Measurements from ENCODE around the gene RTN1.
A peak's percentile ranks its signal among the peaks of the same experiment; 100 is the strongest.

The RTN1 gene

DNA sequence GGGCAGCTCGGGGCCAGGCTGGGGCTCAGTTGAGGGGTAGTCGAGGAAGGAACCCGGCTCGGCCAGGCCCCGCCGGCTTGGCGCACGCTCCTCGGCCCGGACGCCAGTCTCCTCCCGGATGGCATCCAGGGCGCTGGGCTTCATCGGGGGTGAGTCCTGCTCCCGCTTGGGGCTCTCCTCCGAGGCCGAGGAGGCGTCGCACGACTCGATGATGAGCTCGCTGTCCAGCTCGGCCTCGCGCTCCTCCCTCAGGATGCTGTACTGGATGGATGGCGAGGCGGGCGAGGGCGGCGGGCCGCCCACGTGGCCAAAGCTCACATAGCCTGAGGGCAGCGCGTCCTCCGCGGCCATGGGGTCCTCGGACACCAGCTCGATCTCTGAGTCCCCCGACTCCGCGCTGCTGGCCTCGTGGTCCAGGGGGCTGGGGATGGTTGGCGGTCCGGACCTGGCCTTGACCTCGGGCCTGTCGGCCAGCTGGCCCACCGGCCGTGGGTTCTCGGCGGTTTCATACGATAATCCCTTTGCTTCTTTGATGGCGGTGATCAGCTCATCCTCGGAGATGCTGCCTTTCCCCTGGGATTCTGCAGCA is 143.4 kb downstream of the RTN1 start:
- no peak for DNase-seq (ENCODE audit: low read depth)
- no peak overlapping the region for H3K4me3 ChIP-seq (ENCODE audit: low read depth, low read length)
- TF ChIP-seq, protein P1, sequence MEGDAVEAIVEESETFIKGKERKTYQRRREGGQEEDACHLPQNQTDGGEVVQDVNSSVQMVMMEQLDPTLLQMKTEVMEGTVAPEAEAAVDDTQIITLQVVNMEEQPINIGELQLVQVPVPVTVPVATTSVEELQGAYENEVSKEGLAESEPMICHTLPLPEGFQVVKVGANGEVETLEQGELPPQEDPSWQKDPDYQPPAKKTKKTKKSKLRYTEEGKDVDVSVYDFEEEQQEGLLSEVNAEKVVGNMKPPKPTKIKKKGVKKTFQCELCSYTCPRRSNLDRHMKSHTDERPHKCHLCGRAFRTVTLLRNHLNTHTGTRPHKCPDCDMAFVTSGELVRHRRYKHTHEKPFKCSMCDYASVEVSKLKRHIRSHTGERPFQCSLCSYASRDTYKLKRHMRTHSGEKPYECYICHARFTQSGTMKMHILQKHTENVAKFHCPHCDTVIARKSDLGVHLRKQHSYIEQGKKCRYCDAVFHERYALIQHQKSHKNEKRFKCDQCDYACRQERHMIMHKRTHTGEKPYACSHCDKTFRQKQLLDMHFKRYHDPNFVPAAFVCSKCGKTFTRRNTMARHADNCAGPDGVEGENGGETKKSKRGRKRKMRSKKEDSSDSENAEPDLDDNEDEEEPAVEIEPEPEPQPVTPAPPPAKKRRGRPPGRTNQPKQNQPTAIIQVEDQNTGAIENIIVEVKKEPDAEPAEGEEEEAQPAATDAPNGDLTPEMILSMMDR (IDR thresholded peaks at IDR 0.05; ENCODE audit: control insufficient read depth, extremely low read depth, insufficient read depth) = no peak

DNA sequence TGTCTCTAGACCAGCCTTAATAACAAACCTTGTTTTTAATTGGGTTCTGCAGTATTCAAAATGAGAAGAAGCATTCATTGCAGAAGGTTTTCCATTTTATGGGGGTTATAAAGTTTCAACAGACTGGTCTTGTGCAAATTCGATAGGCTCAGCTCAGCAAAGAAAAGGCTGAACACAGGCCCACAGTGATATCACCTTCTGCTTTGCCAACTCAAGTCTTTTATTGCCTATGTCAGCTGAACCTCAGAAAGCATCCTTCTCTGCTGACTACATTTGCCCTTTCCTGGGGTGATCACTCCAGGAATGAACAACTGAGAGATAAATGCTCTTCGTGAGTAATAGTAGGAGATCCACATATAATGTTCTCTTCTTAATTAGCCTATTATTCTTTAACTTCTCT is 159.5 kb downstream of the RTN1 start:
- H3K4me3 ChIP-seq (ENCODE audit: low read depth, low read length) = no peak overlapping the region
- DNase-seq (ENCODE audit: low read depth) = peak; percentile 46
- TF ChIP-seq, protein P1 (IDR thresholded peaks at IDR 0.05; ENCODE audit: control insufficient read depth, extremely low read depth, insufficient read depth) = no peak

DNA sequence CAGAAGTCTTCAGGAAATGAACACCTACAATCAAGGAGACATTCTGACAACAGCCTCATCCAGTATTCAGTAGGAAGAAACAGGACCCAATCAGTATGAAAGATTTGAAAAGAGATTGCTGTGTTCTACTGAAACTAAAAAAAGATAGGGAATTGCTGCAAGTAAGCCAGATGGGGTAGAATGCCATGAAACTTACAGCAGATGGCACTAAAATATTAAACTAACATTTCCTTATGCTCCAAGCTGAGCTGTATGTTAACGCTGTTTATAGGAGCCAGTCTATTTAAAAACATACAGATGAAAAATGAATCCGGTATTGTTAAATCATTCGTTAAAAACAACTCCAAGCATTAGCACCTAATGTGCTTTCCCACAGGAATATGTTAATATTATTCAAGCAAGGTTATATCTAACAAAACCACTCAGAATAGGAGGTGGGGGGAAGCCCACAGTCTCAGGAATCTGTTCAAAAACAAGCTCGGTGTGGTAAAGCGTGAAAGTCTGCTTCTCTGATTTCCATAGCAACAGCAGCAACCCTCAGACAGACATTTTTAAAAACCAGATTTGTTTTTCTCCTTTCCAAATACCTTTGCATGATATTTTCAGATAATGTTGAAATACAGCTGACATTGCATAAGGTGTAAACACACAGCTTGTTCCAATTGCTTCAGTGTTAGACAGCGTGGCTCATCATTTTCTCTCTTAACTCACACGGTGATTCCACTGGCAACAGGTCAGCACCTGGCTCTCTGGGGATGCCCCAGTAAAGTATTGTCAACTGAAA is 162.6 kb downstream of the RTN1 start:
- peak; percentile 49 for DNase-seq (ENCODE audit: low read depth)
- H3K4me3 ChIP-seq (ENCODE audit: low read depth, low read length) = no peak overlapping the region
- TF ChIP-seq, protein P1 (IDR thresholded peaks at IDR 0.05; ENCODE audit: control insufficient read depth, extremely low read depth, insufficient read depth) = peak; percentile 72

DNA sequence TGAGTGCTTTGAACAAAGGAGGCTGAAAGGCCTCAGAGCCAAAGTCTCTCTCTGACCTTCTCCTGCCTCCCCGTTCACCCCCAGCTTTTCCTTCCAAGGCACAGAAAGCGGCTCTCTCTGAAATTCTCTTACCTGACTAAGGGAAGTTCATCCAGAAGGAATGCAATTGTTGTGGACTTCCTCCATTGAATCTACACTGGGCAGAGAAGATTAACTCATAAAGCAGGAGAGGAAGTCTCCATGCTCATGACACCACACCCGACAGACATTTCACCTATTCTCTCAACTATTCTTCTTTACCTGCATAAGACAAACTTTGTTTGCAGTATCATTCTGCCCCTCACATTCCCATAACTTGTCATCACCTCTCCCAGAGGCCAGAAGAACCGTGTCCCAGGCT is 164.7 kb downstream of the RTN1 start:
- no peak overlapping the region for H3K4me3 ChIP-seq (ENCODE audit: low read depth, low read length)
- DNase-seq (ENCODE audit: low read depth) = no peak
- TF ChIP-seq, protein P1 (IDR thresholded peaks at IDR 0.05; ENCODE audit: control insufficient read depth, extremely low read depth, insufficient read depth) = no peak

DNA sequence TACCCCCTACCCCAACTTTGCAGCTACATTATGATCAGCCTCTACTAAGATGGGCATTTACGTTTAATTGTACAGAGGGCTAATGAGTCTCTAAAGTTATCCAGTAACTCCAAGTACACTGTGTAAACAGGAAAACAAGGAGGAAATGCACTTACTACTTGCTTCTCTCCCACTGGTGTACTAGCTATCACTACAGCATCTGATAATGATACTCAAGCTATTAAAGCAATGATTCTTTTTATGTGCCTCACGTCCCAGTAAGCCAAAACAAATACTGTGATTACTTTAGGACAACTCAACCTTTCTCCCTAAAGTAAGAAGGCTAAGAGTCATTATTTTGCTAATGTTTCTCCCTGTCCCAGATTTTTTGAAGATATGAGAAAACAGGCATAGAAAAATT is 165.3 kb downstream of the RTN1 start:
- DNase-seq (ENCODE audit: low read depth) = peak; percentile 75
- TF ChIP-seq, protein P1 (IDR thresholded peaks at IDR 0.05; ENCODE audit: control insufficient read depth, extremely low read depth, insufficient read depth) = no peak
- no peak overlapping the region for H3K4me3 ChIP-seq (ENCODE audit: low read depth, low read length)

DNA sequence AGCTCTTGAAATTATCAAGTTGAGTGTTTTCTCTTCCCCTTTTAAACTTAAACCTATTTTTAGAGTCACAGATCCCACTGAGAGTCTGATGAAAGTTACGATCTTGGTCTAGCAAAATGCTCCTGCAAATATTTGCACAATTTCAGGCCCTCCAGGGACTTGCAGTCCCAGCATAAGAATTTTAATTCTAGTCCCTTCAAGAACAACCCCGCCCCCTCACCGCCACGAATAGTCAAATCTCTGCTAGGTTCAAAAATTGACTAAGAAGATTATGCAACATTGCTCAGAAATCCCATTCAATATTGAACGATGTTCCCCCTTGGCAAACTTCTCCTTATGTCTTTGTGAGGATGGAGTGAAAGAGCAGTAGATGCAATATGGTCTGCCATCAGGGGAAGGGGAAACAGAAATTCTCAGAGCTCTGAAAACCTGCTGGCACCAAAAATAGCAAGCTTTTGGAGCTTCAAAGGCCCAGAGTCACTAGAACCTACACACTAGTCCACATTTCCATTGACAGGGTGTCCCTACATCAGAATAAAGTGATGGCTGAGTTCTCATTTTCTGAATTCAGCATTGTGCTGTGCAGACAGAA is 166.4 kb downstream of the RTN1 start:
- no peak for DNase-seq (ENCODE audit: low read depth)
- H3K4me3 ChIP-seq (ENCODE audit: low read depth, low read length) = no peak overlapping the region
- TF ChIP-seq, protein P1 (IDR thresholded peaks at IDR 0.05; ENCODE audit: control insufficient read depth, extremely low read depth, insufficient read depth) = no peak

Measured in LNCaP clone FGC (cell line).